ENCODE data around the gene JAG2. TPM values are rescaled to one million over a fixed set of nuclear protein-coding genes. Genes with fewer than 3 reads are reported as not detected.
"Not testable (repeated sequence)": the region's sequence is repeated elsewhere in the genome, so short reads cannot be mapped to it uniquely, and the experiment has no call there.

The JAG2 gene
- total RNA-seq, 1 experiment from 2014 or later, result 6.3 TPM

GRCh38 chr14:105117710-105118385 is 50.7 kb downstream of the JAG2 start:
- DNase-seq (ENCODE audit: low read depth), result no peak

- no peak for DNase-seq (ENCODE audit: low read depth)
Observed at GRCh38 chr14:105117257-105117646, 51.3 kb downstream of the JAG2 start.

GRCh38 chr14:105116451-105117256 is 51.9 kb downstream of the JAG2 start:
- no peak for DNase-seq (ENCODE audit: low read depth)

- not testable (repeated sequence) for DNase-seq (ENCODE audit: low read depth)
Observed at GRCh38 chr14:105109243-105109642, 59.3 kb downstream of the JAG2 start.

GRCh38 chr14:105108516-105108864 is 60.1 kb downstream of the JAG2 start:
- DNase-seq (ENCODE audit: low read depth), result no peak

GRCh38 chr14:105107781-105108515 is 60.6 kb downstream of the JAG2 start:
- no peak for DNase-seq (ENCODE audit: low read depth)

GRCh38 chr14:105107351-105107750 is 61.2 kb downstream of the JAG2 start:
- DNase-seq (ENCODE audit: low read depth), result no peak

- DNase-seq (ENCODE audit: low read depth), result no peak
Observed at GRCh38 chr14:105105158-105105557, 63.4 kb downstream of the JAG2 start.

- DNase-seq (ENCODE audit: low read depth), result no peak
Observed at GRCh38 chr14:105102893-105103292, 65.7 kb downstream of the JAG2 start.

GRCh38 chr14:105102361-105102870 is 66.2 kb downstream of the JAG2 start:
- DNase-seq (ENCODE audit: low read depth), result no peak

- DNase-seq (ENCODE audit: low read depth), result no peak
Observed at GRCh38 chr14:105100910-105101309, 67.7 kb downstream of the JAG2 start.

GRCh38 chr14:105099778-105100177 is 68.8 kb downstream of the JAG2 start:
- DNase-seq (ENCODE audit: low read depth), result no peak

- DNase-seq (ENCODE audit: low read depth), result no peak
Observed at GRCh38 chr14:105098316-105098715, 70.3 kb downstream of the JAG2 start.

GRCh38 chr14:105097794-105098127 is 70.8 kb downstream of the JAG2 start:
- no peak for DNase-seq (ENCODE audit: low read depth)

- DNase-seq (ENCODE audit: low read depth), result no peak
Observed at GRCh38 chr14:105096206-105096875, 72.2 kb downstream of the JAG2 start.

- DNase-seq (ENCODE audit: low read depth), result no peak
Observed at GRCh38 chr14:105095236-105095805, 73.3 kb downstream of the JAG2 start.

GRCh38 chr14:105094193-105094907 is 74.2 kb downstream of the JAG2 start:
- no peak for DNase-seq (ENCODE audit: low read depth)

- DNase-seq (ENCODE audit: low read depth), result peak; percentile 91
Observed at GRCh38 chr14:105093431-105094192, 75.0 kb downstream of the JAG2 start.

- peak; percentile 61 for DNase-seq (ENCODE audit: low read depth)
Observed at GRCh38 chr14:105093038-105093430, 75.5 kb downstream of the JAG2 start.
